ENCODE measurements around the gene ZFP62. TPM values are rescaled to one million over a fixed set of nuclear protein-coding genes. Genes with fewer than 3 reads are reported as not detected.
A peak's percentile ranks its signal among the peaks of the same experiment; 100 is the strongest.

Gene ZFP62
- total RNA-seq, 1 donor, result 18.1 TPM

DNA sequence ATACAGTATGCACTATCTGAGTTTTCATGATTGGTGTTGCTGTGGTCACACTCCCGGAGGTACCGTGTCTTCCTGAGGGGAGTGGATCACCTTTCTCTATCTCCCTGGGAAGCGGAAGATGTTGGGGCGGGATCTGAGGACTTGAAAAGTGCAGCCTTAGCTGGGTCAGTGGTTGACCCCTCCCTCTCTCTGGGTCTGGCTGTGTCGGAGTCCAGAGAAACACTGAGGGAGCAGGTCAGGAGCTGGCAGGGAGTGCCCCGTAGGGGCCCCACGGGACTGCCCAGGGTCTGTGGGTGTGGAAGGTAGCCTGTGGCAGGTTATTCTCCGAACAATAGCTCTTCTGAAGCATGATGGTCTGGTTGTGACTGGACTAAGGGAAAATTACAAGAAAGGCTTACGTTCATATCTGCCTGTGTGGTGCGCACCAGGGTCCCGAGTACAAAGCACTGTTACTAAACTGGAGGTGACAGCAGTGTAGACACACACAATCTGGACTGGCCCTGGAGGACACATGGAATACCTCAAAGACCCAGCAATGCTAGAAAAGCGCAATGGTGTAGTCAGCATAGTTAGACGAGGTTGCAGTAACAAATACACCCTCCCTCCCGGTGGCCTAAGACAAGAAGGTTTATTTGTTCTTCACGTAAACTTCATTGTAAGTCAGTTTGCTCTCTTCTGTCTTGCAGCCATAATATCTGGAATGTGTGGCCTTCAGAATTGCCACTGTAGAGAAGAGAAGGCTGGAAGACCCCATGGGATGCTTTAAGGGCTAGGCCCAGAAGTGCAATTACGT is 9.4 kb upstream of the ZFP62 start:
- H3K27ac ChIP-seq (ENCODE audit: low read depth, low read length), result no peak overlapping the region
- no peak overlapping the region for H2AFZ ChIP-seq (ENCODE audit: low read length)
- DNase-seq (ENCODE audit: insufficient read length, low spot score, missing footprints), result no peak
- H3K4me1 ChIP-seq (ENCODE audit: insufficient read depth, low read length), result no peaks in the 10 kb centered on the region
- H4K20me1 ChIP-seq (ENCODE audit: insufficient read depth, low read length), result no peaks in the 10 kb centered on the region
- H3K36me3 ChIP-seq (ENCODE audit: insufficient read depth, low read length), result no peaks in the 10 kb centered on the region
- no peaks in the 10 kb centered on the region for H3K27me3 ChIP-seq (ENCODE audit: insufficient read depth, low read length)
- H3K4me3 ChIP-seq (ENCODE audit: insufficient read depth, low read length), result no peak overlapping the region
- no peak overlapping the region for H3K4me2 ChIP-seq (ENCODE audit: insufficient read depth, low read length)
- H3K79me2 ChIP-seq (ENCODE audit: insufficient read depth, low read length), result no peaks in the 10 kb centered on the region
- no peaks in the 10 kb centered on the region for H3K9me3 ChIP-seq (ENCODE audit: low read depth, low read length)
- TF ChIP-seq, protein P1, sequence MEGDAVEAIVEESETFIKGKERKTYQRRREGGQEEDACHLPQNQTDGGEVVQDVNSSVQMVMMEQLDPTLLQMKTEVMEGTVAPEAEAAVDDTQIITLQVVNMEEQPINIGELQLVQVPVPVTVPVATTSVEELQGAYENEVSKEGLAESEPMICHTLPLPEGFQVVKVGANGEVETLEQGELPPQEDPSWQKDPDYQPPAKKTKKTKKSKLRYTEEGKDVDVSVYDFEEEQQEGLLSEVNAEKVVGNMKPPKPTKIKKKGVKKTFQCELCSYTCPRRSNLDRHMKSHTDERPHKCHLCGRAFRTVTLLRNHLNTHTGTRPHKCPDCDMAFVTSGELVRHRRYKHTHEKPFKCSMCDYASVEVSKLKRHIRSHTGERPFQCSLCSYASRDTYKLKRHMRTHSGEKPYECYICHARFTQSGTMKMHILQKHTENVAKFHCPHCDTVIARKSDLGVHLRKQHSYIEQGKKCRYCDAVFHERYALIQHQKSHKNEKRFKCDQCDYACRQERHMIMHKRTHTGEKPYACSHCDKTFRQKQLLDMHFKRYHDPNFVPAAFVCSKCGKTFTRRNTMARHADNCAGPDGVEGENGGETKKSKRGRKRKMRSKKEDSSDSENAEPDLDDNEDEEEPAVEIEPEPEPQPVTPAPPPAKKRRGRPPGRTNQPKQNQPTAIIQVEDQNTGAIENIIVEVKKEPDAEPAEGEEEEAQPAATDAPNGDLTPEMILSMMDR (IDR thresholded peaks at IDR 0.05; ENCODE audit: extremely low read depth, low read depth, low read length), result no peak

DNA sequence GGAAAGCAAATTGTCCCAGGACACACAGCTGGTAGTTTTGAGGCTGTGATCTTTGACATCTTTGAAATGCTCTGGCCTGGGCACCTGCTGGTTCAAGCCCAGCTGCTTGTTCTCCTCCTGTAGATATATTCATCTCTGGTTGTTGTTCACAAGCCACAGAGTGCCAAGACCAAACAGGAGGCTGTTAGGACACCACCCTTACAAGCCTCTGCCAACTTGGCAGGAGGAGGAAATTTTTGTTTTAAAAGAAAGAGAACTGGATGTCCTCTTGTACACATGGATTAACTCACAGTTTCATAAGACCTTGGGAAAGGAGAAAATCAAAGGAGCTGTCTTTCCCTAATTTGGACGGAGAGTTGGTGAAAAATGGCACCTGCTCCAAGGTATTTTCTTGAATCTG is 8.5 kb upstream of the ZFP62 start:
- no peak overlapping the region for H3K4me2 ChIP-seq (ENCODE audit: insufficient read depth, low read length)
- H2AFZ ChIP-seq (ENCODE audit: low read length), result no peak overlapping the region
- no peaks in the 10 kb centered on the region for H3K27me3 ChIP-seq (ENCODE audit: insufficient read depth, low read length)
- no peak overlapping the region for H3K27ac ChIP-seq (ENCODE audit: low read depth, low read length)
- H3K4me1 ChIP-seq (ENCODE audit: insufficient read depth, low read length), result no peaks in the 10 kb centered on the region
- no peaks in the 10 kb centered on the region for H3K79me2 ChIP-seq (ENCODE audit: insufficient read depth, low read length)
- DNase-seq (ENCODE audit: insufficient read length, low spot score, missing footprints), result peak; percentile 13
- TF ChIP-seq, protein P1 (IDR thresholded peaks at IDR 0.05; ENCODE audit: extremely low read depth, low read depth, low read length), result no peak
- no peak overlapping the region for H3K4me3 ChIP-seq (ENCODE audit: insufficient read depth, low read length)
- H3K36me3 ChIP-seq (ENCODE audit: insufficient read depth, low read length), result no peaks in the 10 kb centered on the region
- H3K9me3 ChIP-seq (ENCODE audit: low read depth, low read length), result no peaks in the 10 kb centered on the region
- H4K20me1 ChIP-seq (ENCODE audit: insufficient read depth, low read length), result no peaks in the 10 kb centered on the region

DNA sequence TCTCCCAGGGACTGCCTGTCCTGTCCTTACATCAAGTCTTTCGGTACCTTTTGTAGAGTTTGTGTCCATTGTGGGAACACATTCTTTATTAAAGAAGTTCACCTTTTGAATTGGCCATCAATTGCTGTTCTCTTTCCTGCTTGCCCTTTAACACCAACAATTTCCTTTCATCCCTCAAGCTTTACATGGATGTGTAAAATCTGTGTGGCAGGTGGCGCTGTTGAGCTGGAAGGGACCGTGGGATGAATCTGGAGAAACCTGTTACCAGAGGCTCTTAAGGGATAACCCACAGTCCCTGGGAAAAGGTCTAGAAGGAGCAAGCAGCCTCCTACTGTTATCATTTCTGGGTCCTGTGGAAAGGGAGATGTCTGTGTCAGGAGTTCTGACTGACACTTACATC is 7.9 kb upstream of the ZFP62 start:
- Histone ChIP-seq H3K4me1 (ENCODE audit: insufficient read depth, low read length) (no peaks in the 10 kb centered on the region), H3K36me3 (ENCODE audit: insufficient read depth, low read length) (no peaks in the 10 kb centered on the region), H2AFZ (ENCODE audit: low read length) (no peak overlapping the region), H3K4me3 (ENCODE audit: insufficient read depth, low read length) (no peak overlapping the region), H3K4me2 (ENCODE audit: insufficient read depth, low read length) (no peak overlapping the region), H3K9me3 (ENCODE audit: low read depth, low read length) (no peaks in the 10 kb centered on the region), H3K27me3 (ENCODE audit: insufficient read depth, low read length) (no peaks in the 10 kb centered on the region), H3K27ac (ENCODE audit: low read depth, low read length) (no peak overlapping the region), H3K79me2 (ENCODE audit: insufficient read depth, low read length) (no peaks in the 10 kb centered on the region), H4K20me1 (ENCODE audit: insufficient read depth, low read length) (no peaks in the 10 kb centered on the region)
- TF ChIP-seq, protein P1 (IDR thresholded peaks at IDR 0.05; ENCODE audit: extremely low read depth, low read depth, low read length), result peak; percentile 87
- peak; percentile 73 for DNase-seq (ENCODE audit: insufficient read length, low spot score, missing footprints)

DNA sequence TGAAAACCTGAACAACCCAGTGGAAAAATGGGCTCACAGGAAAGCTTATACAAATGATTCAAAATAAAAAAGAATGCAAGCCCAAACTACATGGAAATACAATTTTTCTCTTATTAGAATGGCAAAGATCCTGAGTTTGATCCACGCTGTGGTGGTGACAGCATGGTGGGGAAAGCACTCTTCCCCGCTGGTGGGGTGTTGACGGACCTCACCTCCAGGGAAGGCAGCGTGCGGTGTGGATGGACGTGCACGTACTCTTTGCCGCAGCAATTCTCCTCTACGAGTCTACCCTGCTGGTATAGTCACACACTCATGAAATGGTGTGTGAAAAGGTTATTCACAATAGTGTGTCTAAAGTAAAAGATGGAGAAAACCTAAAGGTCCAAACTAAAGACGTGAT is 5.9 kb upstream of the ZFP62 start:
- Histone ChIP-seq H3K79me2 (ENCODE audit: insufficient read depth, low read length) (no peaks in the 10 kb centered on the region), H2AFZ (ENCODE audit: low read length) (no peak overlapping the region), H3K27ac (ENCODE audit: low read depth, low read length) (no peak overlapping the region), H3K4me3 (ENCODE audit: insufficient read depth, low read length) (no peak overlapping the region), H4K20me1 (ENCODE audit: insufficient read depth, low read length) (no peaks in the 10 kb centered on the region), H3K4me1 (ENCODE audit: insufficient read depth, low read length) (no peaks in the 10 kb centered on the region), H3K36me3 (ENCODE audit: insufficient read depth, low read length) (no peaks in the 10 kb centered on the region), H3K27me3 (ENCODE audit: insufficient read depth, low read length) (no peaks in the 10 kb centered on the region), H3K9me3 (ENCODE audit: low read depth, low read length) (no peaks in the 10 kb centered on the region), H3K4me2 (ENCODE audit: insufficient read depth, low read length) (no peak overlapping the region)
- TF ChIP-seq, protein P1 (IDR thresholded peaks at IDR 0.05; ENCODE audit: extremely low read depth, low read depth, low read length), result no peak
- peak; percentile 19 for DNase-seq (ENCODE audit: insufficient read length, low spot score, missing footprints)
